Globus pallidus (tissue), 1 donor: ENCODE results near the gene ABRAXAS1.

ENCODE experiments used
- DNase-seq: peaks from one replicate; pipeline ENCODE4 v3.0.0-alpha.2; 2015; ENCODE audit warnings: low spot score

Gene ABRAXAS1

GRCh38 chr4:83449009-83449408 lies 35.9 kb downstream of the ABRAXAS1 start:
- no peak for DNase-seq

DNA sequence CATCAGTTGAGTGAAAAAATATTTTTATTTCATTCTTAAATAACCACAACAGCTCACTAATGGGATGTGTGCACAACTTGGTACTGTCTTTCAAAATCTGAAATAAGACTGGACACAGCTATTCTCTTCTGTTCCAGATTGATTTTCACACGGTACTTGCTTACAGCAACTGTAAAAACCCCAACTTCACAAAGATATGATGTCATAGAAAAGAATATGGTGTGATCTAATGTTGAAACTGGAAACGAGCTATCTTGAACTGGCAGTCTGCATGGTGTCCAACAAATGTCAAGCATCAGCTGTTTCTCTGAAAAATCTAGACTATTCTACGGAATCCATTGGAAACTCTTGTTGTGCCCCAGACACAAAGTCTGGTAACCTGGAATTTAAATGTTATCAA lies 44.0 kb downstream of the ABRAXAS1 start:
- no peak for DNase-seq

- no peak for DNase-seq
These were observed 44.6 kb downstream of the ABRAXAS1 start for GRCh38 chr4:83440148-83440814.

DNA sequence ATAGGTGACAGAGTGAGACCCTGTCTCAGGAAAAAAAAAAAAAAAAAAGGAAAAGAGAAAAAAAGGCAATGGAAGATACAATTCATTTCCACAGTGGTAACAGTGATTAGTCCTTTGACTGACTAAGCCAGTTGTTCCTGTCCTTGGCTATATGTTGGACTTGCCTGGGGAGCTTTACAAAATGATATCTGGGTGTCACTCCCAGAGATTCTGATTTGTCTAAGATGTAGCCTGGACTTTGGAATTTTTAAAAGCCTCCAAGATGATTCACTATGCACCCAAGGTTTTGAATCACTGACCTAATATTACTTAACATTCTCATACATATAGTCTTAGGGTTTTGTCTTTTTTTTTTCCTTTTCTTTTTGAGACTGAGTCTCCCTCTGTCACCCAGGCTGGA lies 46.2 kb downstream of the ABRAXAS1 start:
- no peak for DNase-seq

DNA sequence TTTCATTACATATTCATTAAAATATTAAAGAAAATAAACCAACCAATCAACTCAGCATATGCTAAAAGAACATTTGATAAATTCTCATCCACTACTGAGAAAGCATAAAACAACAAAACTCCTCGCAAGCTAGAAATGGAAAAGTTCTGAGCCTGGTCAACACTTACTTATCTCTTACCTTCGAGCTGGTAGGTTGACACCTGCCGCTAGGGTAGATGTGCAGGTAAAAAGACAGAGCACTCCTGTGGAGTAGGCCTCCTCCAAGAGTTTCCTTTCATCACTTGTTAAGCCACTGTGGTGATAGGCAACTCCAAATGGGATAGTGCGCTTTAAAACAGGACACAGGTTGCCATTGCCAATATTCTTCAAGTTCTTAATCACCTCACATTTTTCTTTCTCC lies 48.2 kb downstream of the ABRAXAS1 start:
- no peak for DNase-seq

DNA sequence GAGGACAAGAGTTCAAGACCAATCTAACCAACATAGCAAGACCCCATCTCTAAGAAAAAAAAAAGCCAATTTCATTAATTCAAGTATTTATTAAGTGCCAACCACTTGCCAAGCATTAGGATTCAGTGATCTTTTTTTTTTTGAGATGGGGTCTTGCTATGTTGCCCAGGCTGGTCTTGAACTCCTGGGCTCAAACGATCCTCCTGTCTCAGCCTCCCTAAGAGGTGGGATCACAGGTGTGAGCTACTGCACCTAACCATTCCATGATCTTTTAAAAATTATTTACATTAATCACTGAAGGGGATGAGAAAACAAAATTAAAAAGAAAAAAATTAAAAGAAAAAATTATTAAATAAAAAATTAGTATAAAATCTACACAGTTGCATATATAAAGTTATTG lies 53.7 kb downstream of the ABRAXAS1 start:
- DNase-seq = no peak

DNA sequence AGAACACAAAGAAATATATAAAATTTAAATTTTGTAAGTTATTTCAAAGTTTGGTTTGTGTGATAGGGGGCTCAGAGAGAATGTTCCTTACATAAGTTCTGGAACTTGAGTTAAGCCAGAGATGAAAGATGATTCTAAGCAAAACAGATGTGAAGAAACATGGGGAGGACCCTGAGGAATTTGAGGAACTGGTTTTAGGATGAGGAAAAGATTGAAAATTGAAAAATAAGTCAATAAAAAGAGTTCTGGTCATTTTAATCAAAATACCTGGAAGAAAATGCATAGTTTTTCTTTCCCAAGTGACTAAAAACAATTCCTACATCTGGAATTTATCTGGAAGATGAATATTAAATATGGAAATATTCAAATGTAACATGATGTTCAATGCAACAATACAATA lies 66.7 kb downstream of the ABRAXAS1 start:
- DNase-seq = no peak

DNA sequence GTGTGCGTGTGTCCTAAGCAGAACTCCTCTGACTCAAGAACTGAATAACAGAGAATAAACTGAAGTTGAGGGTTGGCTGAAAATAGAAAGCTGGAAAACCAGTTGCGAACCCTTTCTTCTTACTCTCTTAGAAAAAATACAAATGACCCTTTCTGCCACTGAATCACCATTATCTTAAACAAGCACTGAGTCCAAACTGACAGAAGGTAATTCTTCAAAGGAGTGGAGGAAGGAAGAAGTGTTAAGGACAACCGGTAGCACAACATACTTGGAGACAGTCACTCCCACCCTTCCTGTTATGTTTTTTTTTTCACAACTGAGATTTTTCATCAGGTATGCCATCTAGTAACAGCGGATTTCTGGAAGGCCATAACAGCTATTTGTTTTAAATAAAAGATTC lies 67.3 kb downstream of the ABRAXAS1 start:
- DNase-seq = no peak

DNA sequence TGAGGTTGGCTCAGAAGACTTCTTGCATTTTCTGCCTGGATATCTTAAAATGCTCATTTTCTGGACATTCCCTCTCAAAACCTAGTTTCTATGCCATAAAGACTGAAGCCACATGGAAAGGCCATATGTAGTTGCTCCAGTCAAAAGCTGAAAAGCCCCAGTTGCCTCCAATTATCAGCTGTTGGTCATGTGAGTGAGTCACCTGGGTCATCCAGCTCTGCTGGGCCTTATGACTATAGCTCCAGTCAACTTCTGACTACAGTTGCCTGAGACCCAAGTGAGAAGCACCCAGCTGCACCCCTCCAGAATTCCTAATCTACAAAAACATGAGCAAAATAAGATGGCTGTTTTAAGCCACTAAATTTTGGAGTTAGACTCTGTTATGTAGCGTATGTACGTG lies 71.2 kb downstream of the ABRAXAS1 start:
- DNase-seq = no peak
